GM19438 (cell line): ENCODE measurements around the gene DSN1.

ENCODE experiments used
- ATAC-seq: cut with Tn5 transposase; IDR thresholded peaks from one replicate; pipeline ENCODE4 v1.9.1; 2021; ENCODE audit warnings: low read depth; ENCODE audit not compliant: unreplicated experiment

DSN1 gene

GRCh38 chr20:36703530-36703929 lies 70.0 kb downstream of the DSN1 start:
- no peak for ATAC-seq
